OCI-LY7 (cell line): Measurements from ENCODE around the gene NTSR1. TPM values are rescaled to one million over a fixed set of nuclear protein-coding genes. Genes with fewer than 3 reads are reported as not detected.

Source experiments
- BruUV-seq: library from RNA; stranded (reverse); fragments of 400-500 nt; replicated peaks from 2 replicates; lab custom pipeline; 2021; lab: Mats Ljungman, UMichigan
- CTCF ChIA-PET: fragments of 300-600 bp; sonication (Branson Sonifier 250); formaldehyde crosslinking; loops from one replicate; lab custom pipeline; 2022; ENCODE audit warnings: antibody characterized with exemption; ENCODE audit not compliant: unreplicated experiment; lab: Charles Lee
- POLR2A ChIA-PET: fragments of 300-600 bp; sonication (Branson Sonifier 250); formaldehyde crosslinking; loops from one replicate; lab custom pipeline; 2022; ENCODE audit warnings: antibody characterized with exemption; lab: Charles Lee
- DNase-seq: peaks from one replicate; pipeline ENCODE4 v3.0.0-alpha.2; 2015; ENCODE audit warnings: low spot score
- H2AFZ ChIP-seq: fragments of 200-600 bp; sonication (generic), shearing (Covaris generic); 2 replicates; pipeline ENCODE4 v1.6.1; 2014; ENCODE audit warnings: mild to moderate bottlenecking, antibody characterized with exemption, low read length, moderate library complexity
- H3K27ac ChIP-seq: fragments of 200-600 bp; sonication (generic); 2 replicates; pipeline ENCODE4 v1.5.1; 2014; ENCODE audit warnings: mixed run types, low read depth, mild to moderate bottlenecking, moderate library complexity, low read length, inconsistent platforms; ENCODE audit not compliant: poor library complexity, severe bottlenecking
- H3K36me3 ChIP-seq: fragments of 200-600 bp; sonication (generic); 2 replicates; pipeline ENCODE4 v1.6.1; 2014; ENCODE audit warnings: mild to moderate bottlenecking, antibody characterized with exemption, low read length, moderate library complexity, mixed read lengths; ENCODE audit not compliant: insufficient read depth
- H3K4me1 ChIP-seq: fragments of 200-600 bp; sonication (generic); 2 replicates; pipeline ENCODE4 v1.5.1; 2014; ENCODE audit warnings: mild to moderate bottlenecking, low read length; ENCODE audit not compliant: insufficient read depth, poor library complexity, severe bottlenecking
- H3K4me2 ChIP-seq: fragments of 200-600 bp; sonication (generic); 2 replicates; pipeline ENCODE4 v1.6.1; 2014; ENCODE audit warnings: mild to moderate bottlenecking, low read length
- H3K4me3 ChIP-seq: fragments of 200-600 bp; sonication (generic); 2 replicates; pipeline ENCODE4 v1.5.1; 2014; ENCODE audit warnings: mild to moderate bottlenecking, low read depth, low read length; ENCODE audit not compliant: poor library complexity, severe bottlenecking
- H3K79me2 ChIP-seq: fragments of 200-600 bp; sonication (generic); 2 replicates; pipeline ENCODE4 v1.6.1; 2016; ENCODE audit warnings: low read depth, mild to moderate bottlenecking, low read length, moderate library complexity, mixed read lengths; ENCODE audit not compliant: insufficient read depth
- H3K9me2 ChIP-seq: fragments of 200-600 bp; sonication (generic); 2 replicates; pipeline ENCODE4 v1.6.1; 2016; ENCODE audit warnings: mild to moderate bottlenecking, low read length, mixed read lengths; ENCODE audit not compliant: insufficient read depth
- H3K9me3 ChIP-seq: fragments of 200-600 bp; sonication (generic); 2 replicates; pipeline ENCODE4 v1.6.1; 2014; ENCODE audit warnings: mild to moderate bottlenecking, mixed run types, low read length, mixed read lengths
- H4K20me1 ChIP-seq: fragments of 200-600 bp; sonication (generic); 2 replicates; pipeline ENCODE4 v1.6.1; 2014; ENCODE audit warnings: mild to moderate bottlenecking, antibody characterized with exemption, low read length, moderate library complexity, mixed read lengths; ENCODE audit not compliant: insufficient read depth
- EZH2phosphoT487 ChIP-seq: fragments of 200-600 bp; sonication (generic); IDR thresholded peaks from 2 replicates; pipeline ENCODE4 v1.6.1; 2018; ENCODE audit warnings: low read depth, borderline replicate concordance, mild to moderate bottlenecking, mixed run types, antibody characterized with exemption, low read length, moderate library complexity, mixed read lengths
- intact Hi-C: fragments of 100-400 bp; cut with micrococcal nuclease; formaldehyde crosslinking; loops from one replicate; pipeline ENCODE4 v1.10.0; 2022; ENCODE audit not compliant: unreplicated experiment
- total RNA-seq, 2 experiments: library from RNA; depleted of rRNA in 1 of 2; stranded (reverse); fragments of >200 nt in 1 of 2; shearing (Covaris generic) in 1 of 2; gene quantifications; 2 replicates each; pipeline ENCODE4 v1.2.3, GENCODE V29; 2014 to 2022
- TF ChIP-seq, protein P1 (sequence below): fragments of 200-600 bp; sonication (generic); conservative IDR thresholded peaks from 2 replicates; pipeline ENCODE4 v1.5.1; 2014; ENCODE audit warnings: mild to moderate bottlenecking, antibody characterized with exemption, low read length, moderate library complexity, mixed read lengths

The NTSR1 gene
- total RNA-seq, 2 experiments from 2014 or later = not detected

DNA sequence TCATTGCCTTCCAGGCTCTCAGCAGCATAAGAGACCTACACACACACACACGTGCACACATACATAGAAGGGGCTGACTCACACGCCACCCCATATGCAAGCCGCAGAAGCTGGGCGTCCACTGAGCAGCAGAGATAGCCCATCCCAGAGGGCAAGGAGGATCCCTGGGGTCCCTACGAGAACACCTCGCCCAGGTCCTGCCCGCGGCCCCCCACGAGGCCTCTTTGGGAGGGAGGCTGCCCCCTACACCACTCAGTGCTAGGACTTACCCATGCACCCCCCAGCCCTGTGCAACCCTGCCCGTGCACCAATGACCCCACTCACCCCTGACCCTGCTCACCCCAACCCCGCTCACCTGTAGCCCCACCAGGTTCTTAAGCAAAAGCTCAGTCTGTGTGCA, 20.6 kb upstream of the NTSR1 start:
- intact Hi-C loops = no loop called here
- Histone ChIP-seq H3K36me3 (no peaks in the 10 kb centered on the region), H3K9me2 (no peaks in the 10 kb centered on the region), H3K79me2 (no peaks in the 10 kb centered on the region), H3K4me1 (no peaks in the 10 kb centered on the region), H4K20me1 (no peaks in the 10 kb centered on the region), H3K4me3 (no peak overlapping the region), H2AFZ (no peak overlapping the region), H3K27ac (no peak overlapping the region), H3K4me2 (no peak overlapping the region), H3K9me3 (no peaks in the 10 kb centered on the region)
- no TSS peak for BruUV-seq
- ChIA-PET POLR2A (no interaction called here), CTCF (no interaction called here)
- no peak for TF ChIP-seq EZH2phosphoT487
- TF ChIP-seq, protein P1, sequence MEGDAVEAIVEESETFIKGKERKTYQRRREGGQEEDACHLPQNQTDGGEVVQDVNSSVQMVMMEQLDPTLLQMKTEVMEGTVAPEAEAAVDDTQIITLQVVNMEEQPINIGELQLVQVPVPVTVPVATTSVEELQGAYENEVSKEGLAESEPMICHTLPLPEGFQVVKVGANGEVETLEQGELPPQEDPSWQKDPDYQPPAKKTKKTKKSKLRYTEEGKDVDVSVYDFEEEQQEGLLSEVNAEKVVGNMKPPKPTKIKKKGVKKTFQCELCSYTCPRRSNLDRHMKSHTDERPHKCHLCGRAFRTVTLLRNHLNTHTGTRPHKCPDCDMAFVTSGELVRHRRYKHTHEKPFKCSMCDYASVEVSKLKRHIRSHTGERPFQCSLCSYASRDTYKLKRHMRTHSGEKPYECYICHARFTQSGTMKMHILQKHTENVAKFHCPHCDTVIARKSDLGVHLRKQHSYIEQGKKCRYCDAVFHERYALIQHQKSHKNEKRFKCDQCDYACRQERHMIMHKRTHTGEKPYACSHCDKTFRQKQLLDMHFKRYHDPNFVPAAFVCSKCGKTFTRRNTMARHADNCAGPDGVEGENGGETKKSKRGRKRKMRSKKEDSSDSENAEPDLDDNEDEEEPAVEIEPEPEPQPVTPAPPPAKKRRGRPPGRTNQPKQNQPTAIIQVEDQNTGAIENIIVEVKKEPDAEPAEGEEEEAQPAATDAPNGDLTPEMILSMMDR = no peak
- no peak for DNase-seq

DNA sequence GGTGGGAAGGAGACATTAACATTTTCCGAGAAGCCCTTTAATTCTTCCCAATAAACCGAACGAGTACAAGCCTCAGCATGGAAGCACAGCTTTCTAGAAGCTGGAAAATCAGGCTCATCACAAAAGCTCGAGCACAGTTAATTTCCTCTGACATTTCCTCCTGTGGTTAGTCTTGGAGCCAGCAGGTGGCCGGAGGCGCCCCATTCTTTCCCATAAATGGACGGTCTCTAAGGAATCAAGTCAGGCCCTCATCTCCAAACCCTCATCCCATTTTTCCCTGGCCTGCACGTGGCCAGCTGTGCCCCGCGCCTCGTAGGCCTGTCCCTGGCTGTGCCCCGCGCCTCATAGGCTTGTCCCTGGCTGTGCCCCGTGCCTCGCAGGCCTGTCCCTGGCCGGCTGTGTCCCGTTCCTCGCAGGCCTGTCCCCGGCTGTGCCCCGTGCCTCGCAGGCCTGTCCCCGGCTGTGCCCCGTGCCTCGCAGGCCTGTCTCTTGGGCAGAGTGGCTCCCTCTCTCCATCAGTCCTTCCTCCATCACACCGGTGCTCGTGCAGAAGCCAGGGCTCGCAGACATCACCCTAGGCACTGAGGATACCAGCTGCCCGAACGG, 19.7 kb upstream of the NTSR1 start:
- no peak overlapping the region for H3K4me2 ChIP-seq
- H2AFZ ChIP-seq = no peak overlapping the region
- H3K4me1 ChIP-seq = no peaks in the 10 kb centered on the region
- ChIA-PET CTCF (no interaction called here), POLR2A (no interaction called here)
- H3K27ac ChIP-seq = no peak overlapping the region
- TF ChIP-seq, protein P1 = no peak
- no peak for TF ChIP-seq EZH2phosphoT487
- DNase-seq = no peak
- H3K4me3 ChIP-seq = no peak overlapping the region
- no peaks in the 10 kb centered on the region for H4K20me1 ChIP-seq
- no peaks in the 10 kb centered on the region for H3K9me2 ChIP-seq
- no TSS peak for BruUV-seq
- intact Hi-C loops = no loop called here
- no peaks in the 10 kb centered on the region for H3K9me3 ChIP-seq
- no peaks in the 10 kb centered on the region for H3K36me3 ChIP-seq
- no peaks in the 10 kb centered on the region for H3K79me2 ChIP-seq

DNA sequence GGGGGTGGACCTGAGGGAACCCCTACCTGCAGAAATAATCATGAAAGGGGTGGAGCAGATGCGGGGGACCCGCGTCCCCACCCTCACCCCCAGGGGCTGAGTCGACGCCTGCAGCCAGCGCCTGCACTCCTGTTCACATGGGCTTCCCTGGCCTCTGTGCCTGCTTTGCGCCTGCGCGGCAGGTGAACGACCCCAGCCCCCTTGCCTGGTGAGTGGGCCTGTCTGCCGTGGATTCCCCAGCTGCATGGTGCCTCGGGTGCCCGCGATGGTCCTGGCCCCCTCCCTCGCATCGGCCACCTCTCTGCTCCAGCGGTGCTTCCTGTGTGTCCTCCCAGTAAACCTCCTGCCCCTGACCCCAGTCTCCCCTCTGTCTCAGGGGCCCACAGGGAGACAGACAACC, 18.8 kb upstream of the NTSR1 start:
- Histone ChIP-seq H3K27ac (no peak overlapping the region), H2AFZ (no peak overlapping the region), H3K9me3 (no peaks in the 10 kb centered on the region), H3K4me3 (no peak overlapping the region), H3K79me2 (no peaks in the 10 kb centered on the region), H3K36me3 (no peaks in the 10 kb centered on the region), H4K20me1 (no peaks in the 10 kb centered on the region), H3K4me2 (no peak overlapping the region), H3K9me2 (no peaks in the 10 kb centered on the region), H3K4me1 (no peaks in the 10 kb centered on the region)
- ChIA-PET CTCF (no interaction called here), POLR2A (no interaction called here)
- BruUV-seq = no TSS peak
- TF ChIP-seq, protein P1 = no peak
- TF ChIP-seq EZH2phosphoT487 = no peak
- intact Hi-C loops = no loop called here
- DNase-seq = no peak
